ENCODE results near the gene TNFAIP3. TPM values are rescaled to one million over a fixed set of nuclear protein-coding genes. Genes with fewer than 3 reads are reported as not detected.
"Not testable (repeated sequence)": the region's sequence is repeated elsewhere in the genome, so short reads cannot be mapped to it uniquely, and the experiment has no call there.

TNFAIP3 gene
- total and polyA plus RNA-seq, 2 of the 4 experiments (the other 2 are of a cell fraction), result 5.0 to 14.2 TPM

DNA sequence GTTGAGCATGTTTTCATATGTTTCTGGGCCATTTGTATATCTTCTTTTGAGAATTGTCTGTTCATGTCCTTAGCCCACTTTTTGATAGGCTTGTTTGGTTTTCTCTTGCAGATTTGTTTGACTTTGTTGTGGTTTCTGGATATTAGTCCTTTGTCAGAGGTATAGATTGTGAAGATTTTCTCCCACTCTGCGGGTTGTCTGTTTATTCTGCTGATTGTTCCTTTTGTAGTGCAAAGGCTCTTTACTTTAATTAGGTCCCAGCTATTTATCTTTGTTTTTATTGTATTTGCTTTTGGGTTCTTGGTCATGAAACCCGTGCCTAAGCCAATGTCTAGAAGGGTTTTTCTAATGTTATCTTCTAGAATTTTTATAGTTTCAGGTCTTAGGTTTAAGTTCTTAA, 29.0 kb upstream of the TNFAIP3 start:
- H2AK9ac ChIP-seq (replicated peaks; ENCODE audit: low read depth, low read length, poor library complexity); H3K18ac ChIP-seq (ENCODE audit: low read depth, low read length); H4K8ac ChIP-seq (ENCODE audit: low read depth in 2 of 2, low read length in 2 of 2); H3K9me3 ChIP-seq (ENCODE audit: control insufficient read depth, insufficient read depth, low read length); ATAC-seq (ENCODE audit: low read depth); intact Hi-C loops (cut with micrococcal nuclease); H4K5ac ChIP-seq (ENCODE audit: low read depth, low read length); H2AK5ac ChIP-seq (ENCODE audit: low read depth, low read length); H2AFZ ChIP-seq (replicated peaks; ENCODE audit: low read length, poor library complexity); H3K27ac ChIP-seq (ENCODE audit: insufficient read depth, low read length); H3K56ac ChIP-seq (ENCODE audit: extremely low read depth, insufficient read depth, low read length); H2BK5ac ChIP-seq (ENCODE audit: low read depth, low read length, poor library complexity, severe bottlenecking); dilution Hi-C loops (cut with HindIII; ENCODE audit: low sequenced_read_pairs, unreplicated experiment); H3K4me2 ChIP-seq (ENCODE audit: low read depth, low read length); H2BK120ac ChIP-seq (ENCODE audit: low read depth, low read length); CTCF ChIA-PET; H3K14ac ChIP-seq (replicated peaks; ENCODE audit: low read depth, low read length); H4K20me1 ChIP-seq (ENCODE audit: insufficient read depth, low read length); H2BK20ac ChIP-seq (ENCODE audit: low read depth, low read length); H3K27me3 ChIP-seq (ENCODE audit: control insufficient read depth, insufficient read depth, low read length); H3K4me1 ChIP-seq (ENCODE audit: control insufficient read depth, insufficient read depth, low read length); H4K91ac ChIP-seq (ENCODE audit: insufficient read depth, low read depth, low read length); POLR2A ChIA-PET (ENCODE audit: unreplicated experiment); H3K9ac ChIP-seq (ENCODE audit: low read depth, low read length); DNase-seq; BruUV-seq (replicated peaks); H3K79me1 ChIP-seq (ENCODE audit: low read depth in 1 of 2, low read length in 2 of 2); H2BK15ac ChIP-seq (ENCODE audit: low read depth, low read length); H3K4me3 ChIP-seq (ENCODE audit: insufficient read depth, low read depth, low read length); H3K4ac ChIP-seq (ENCODE audit: low read depth, low read length); H3K23ac ChIP-seq (ENCODE audit: low read depth, low read length); H3K9me1 ChIP-seq (ENCODE audit: insufficient read depth, low read length); H3K36me3 ChIP-seq (ENCODE audit: control insufficient read depth, insufficient read depth, low read length): not testable (repeated sequence)
- in situ Hi-C loops (cut with MboI; ENCODE audit: low sequenced_read_pairs), result loop anchor here (25.0 kb wide), 1 partner anchor 574 kb away; the partner anchor contains the start of gene HEBP2
- WGBS, 2 experiments (ENCODE audit: extremely low coverage in 2 of 2, insufficient read length in 1 of 2), result no CpG with 5 or more reads among the region's 2 CpGs

DNA sequence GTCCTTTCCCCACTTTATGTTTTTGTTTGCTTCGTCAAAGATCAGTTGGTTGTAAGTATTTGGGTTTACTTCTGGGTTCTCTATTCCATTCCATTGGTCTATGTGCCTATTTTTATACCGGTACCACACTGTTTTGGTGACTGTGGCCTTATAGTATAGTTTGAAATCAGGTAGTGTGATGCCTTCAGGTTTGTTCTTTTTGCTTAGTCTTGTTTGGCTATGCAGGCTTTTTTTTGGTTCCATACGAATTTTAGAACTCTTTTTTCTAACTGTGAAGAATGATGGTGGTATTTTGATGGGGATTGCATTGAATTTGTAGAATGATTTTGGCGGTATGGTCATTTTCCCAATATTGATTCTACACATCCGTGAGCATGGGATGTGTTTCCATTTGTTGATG, 28.5 kb upstream of the TNFAIP3 start:
- H3K4ac ChIP-seq (ENCODE audit: low read depth, low read length); H2BK5ac ChIP-seq (ENCODE audit: low read depth, low read length, poor library complexity, severe bottlenecking); H3K14ac ChIP-seq (replicated peaks; ENCODE audit: low read depth, low read length); H3K27me3 ChIP-seq (ENCODE audit: control insufficient read depth, insufficient read depth, low read length); H2BK120ac ChIP-seq (ENCODE audit: low read depth, low read length); H3K4me3 ChIP-seq (ENCODE audit: insufficient read depth, low read depth, low read length); H4K20me1 ChIP-seq (ENCODE audit: insufficient read depth, low read length); H2AK5ac ChIP-seq (ENCODE audit: low read depth, low read length); dilution Hi-C loops (cut with HindIII; ENCODE audit: low sequenced_read_pairs, unreplicated experiment); DNase-seq; H3K4me1 ChIP-seq (ENCODE audit: control insufficient read depth, insufficient read depth, low read length); H2BK15ac ChIP-seq (ENCODE audit: low read depth, low read length); H3K23ac ChIP-seq (ENCODE audit: low read depth, low read length); H3K9me3 ChIP-seq (ENCODE audit: control insufficient read depth, insufficient read depth, low read length); H3K36me3 ChIP-seq (ENCODE audit: control insufficient read depth, insufficient read depth, low read length); H3K79me1 ChIP-seq (ENCODE audit: low read depth in 1 of 2, low read length in 2 of 2); intact Hi-C loops (cut with micrococcal nuclease); BruUV-seq (replicated peaks); H2AFZ ChIP-seq (replicated peaks; ENCODE audit: low read length, poor library complexity); H3K9me1 ChIP-seq (ENCODE audit: insufficient read depth, low read length); CTCF ChIA-PET; H4K91ac ChIP-seq (ENCODE audit: insufficient read depth, low read depth, low read length); H3K18ac ChIP-seq (ENCODE audit: low read depth, low read length); H3K27ac ChIP-seq (ENCODE audit: insufficient read depth, low read length); H3K4me2 ChIP-seq (ENCODE audit: low read depth, low read length); POLR2A ChIA-PET (ENCODE audit: unreplicated experiment); H4K8ac ChIP-seq (ENCODE audit: low read depth in 2 of 2, low read length in 2 of 2); H3K56ac ChIP-seq (ENCODE audit: extremely low read depth, insufficient read depth, low read length); ATAC-seq (ENCODE audit: low read depth); H2BK20ac ChIP-seq (ENCODE audit: low read depth, low read length); H2AK9ac ChIP-seq (replicated peaks; ENCODE audit: low read depth, low read length, poor library complexity); H4K5ac ChIP-seq (ENCODE audit: low read depth, low read length); H3K9ac ChIP-seq (ENCODE audit: low read depth, low read length): not testable (repeated sequence)
- in situ Hi-C loops (cut with MboI; ENCODE audit: low sequenced_read_pairs), result loop anchor here (25.0 kb wide), 1 partner anchor 574 kb away; the partner anchor contains the start of gene HEBP2
- no CpG with 5 or more reads among the region's 5 CpGs for WGBS, 2 experiments (ENCODE audit: extremely low coverage in 2 of 2, insufficient read length in 1 of 2)
